ENCODE measurements around the gene RIOK2. TPM values are rescaled to one million over a fixed set of nuclear protein-coding genes. Genes with fewer than 3 reads are reported as not detected.
"Not testable (repeated sequence)": the region's sequence is repeated elsewhere in the genome, so short reads cannot be mapped to it uniquely, and the experiment has no call there.

Gene RIOK2
- total RNA-seq, 8 experiments from 2014 or later, result 20.9 to 50.1 (median 26.5) TPM

DNA sequence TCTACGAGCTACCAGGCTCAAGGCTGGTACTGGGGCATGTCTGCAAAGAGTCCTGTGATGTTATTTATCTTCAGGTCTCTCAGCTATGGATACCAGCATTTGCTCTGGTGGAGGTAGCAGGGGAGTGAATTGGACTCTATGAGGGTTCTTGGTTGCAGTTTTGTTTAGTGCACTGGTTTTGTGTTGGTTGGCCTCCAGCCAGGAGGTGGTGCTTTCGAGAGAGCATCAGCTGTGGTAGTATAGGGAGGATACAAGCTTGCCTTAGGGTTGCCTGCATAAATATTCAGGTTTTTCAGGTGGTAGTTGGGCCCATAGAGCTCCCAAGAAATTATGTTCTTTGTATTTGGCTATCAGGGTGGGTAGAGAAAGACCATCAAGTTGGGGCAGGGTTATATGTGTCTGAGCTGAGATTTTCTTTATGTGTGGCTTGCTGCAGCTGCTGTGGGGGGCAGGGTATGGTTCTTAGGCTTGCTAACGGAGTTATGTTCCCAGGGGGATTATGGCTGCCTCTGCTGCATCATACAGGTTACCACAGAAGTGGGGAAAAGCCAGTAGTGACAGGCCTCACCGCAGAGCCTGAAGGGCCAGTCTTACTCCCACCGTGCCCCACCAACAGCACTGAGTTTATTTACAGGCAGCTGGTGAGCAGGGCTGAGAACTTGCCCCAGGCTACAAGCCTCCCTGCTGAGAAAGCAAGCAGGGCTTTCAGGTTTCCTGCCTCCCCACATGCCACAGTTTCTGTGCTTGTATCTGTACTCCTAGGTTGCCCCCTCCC, 9.7 kb upstream of the RIOK2 start:
- Histone ChIP-seq H3K4me1 (replicated peaks in 1 of 2) (peaks cover 0 to 4% of the 10 kb centered on the region in 2 donors), H3K4me3 (no peak overlapping the region), H3K27ac (no peak overlapping the region)
- ATAC-seq (replicated peaks in 6 of 8), result peak in 3 of 8 experiments; percentile 36 to 93 (median 65)
- WGBS, 10 experiments, result 10 to 100% (median 59%) methylated on average over 1 to 5 of the region's 5 CpGs; no CpG with 5 or more reads in 4 of the 10 experiments
- in situ Hi-C loops (cut with MboI; ENCODE audit: low pct_unique_long_range_greater_than_20kb in 2 of 9, low sequenced_read_pairs in 9 of 9, unreplicated experiment in 9 of 9), result loop anchor here in 2 of 9 experiments (25.0 kb wide), 2 partner anchors 1570 to 1620 kb away; partner anchors contain the start of gene RGMB (in 1 of the 2)

DNA sequence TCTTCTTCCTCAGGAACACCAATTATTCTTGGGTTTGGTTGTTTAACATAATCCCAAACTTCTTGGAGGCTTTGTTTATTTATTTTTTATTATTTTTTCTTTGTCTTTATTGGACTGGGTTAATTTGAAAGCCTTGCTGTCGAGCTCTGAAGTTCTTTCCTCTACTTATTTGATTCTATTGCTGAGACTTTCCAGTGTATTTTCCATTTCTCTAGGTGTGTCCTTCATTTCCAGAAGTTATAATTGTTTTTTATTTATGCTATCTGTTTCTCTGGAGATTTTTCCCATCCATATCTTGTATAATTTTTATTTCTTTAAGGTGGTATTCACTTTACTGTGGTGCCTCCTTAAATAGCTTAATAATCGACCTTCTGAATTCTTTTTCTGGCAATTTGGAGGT, 8.8 kb upstream of the RIOK2 start:
- whole genome bisulfite sequencing, 10 experiments, result 26 to 86% (median 63%) methylated on average over 1 to 2 of the region's 2 CpGs
- no peak overlapping the region for H3K27ac ChIP-seq
- no peak overlapping the region for H3K4me3 ChIP-seq
- ATAC-seq (replicated peaks in 6 of 8), result no peak
- peaks cover 0 to 4% of the 10 kb centered on the region in 2 donors for H3K4me1 ChIP-seq (replicated peaks in 1 of 2)
- in situ Hi-C loops (cut with MboI; ENCODE audit: low pct_unique_long_range_greater_than_20kb in 2 of 9, low sequenced_read_pairs in 9 of 9, unreplicated experiment in 9 of 9), result loop anchor here in 2 of 9 experiments (25.0 kb wide), 2 partner anchors 1570 to 1620 kb away; partner anchors contain the start of gene RGMB (in 1 of the 2)

DNA sequence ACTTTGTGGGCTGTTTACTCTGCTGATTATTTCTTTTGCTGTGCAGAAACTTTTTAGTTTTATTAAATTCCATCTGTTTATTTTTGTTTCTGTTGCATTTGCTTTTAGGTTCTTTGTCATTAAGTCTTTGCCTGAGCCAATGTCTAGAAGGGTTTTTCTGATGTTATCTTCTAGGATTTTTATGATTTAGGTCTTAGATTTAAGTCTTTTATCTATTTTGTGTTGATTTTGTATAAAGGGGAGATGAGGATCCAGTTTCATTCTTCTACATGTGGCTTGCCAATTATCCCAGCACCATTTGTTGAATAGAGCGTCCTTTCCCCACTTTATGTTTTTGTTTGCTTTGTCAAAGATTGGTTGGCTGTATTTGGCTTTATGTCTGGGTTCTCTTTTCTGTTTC, 6.5 kb upstream of the RIOK2 start:
- not testable (repeated sequence) for H3K4me3 ChIP-seq; H3K27ac ChIP-seq; ATAC-seq (replicated peaks in 6 of 8); H3K4me1 ChIP-seq (replicated peaks in 1 of 2)
- in situ Hi-C loops (cut with MboI; ENCODE audit: low pct_unique_long_range_greater_than_20kb in 2 of 9, low sequenced_read_pairs in 9 of 9, unreplicated experiment in 9 of 9), result loop anchor here in 2 of 9 experiments (25.0 kb wide), 2 partner anchors 1573 to 1623 kb away; partner anchors contain the start of gene RGMB (in 1 of the 2)
- 60 to 100% (median 100%) methylated on average over 1 of the region's 1 CpG; no CpG with 5 or more reads in 1 of the 10 experiments for WGBS, 10 experiments

DNA sequence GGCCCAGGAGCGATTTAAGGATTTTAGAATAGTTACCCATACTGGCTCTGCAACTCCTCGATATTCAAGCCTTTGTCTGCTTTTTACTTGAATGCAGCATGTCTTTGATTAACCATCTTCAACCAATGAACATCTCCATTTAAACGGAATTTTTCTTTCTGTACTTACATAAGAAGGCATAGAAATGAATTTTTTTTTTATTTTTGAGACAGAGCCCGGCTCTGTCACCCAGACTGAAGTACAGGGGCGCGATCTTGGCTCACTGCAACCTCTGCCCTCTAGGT, 825 bp upstream of the RIOK2 start:
- WGBS, 10 experiments, result 0 to 60% (median 33%) methylated on average over 1 to 6 of the region's 6 CpGs; no CpG with 5 or more reads in 3 of the 10 experiments
- in situ Hi-C loops (cut with MboI; ENCODE audit: low pct_unique_long_range_greater_than_20kb in 2 of 9, low sequenced_read_pairs in 9 of 9, unreplicated experiment in 9 of 9), result loop anchor here in 2 of 9 experiments (25.0 kb wide), 2 partner anchors 1578 to 1628 kb away; partner anchors contain the start of gene RGMB (in 1 of the 2)
- H3K4me1 ChIP-seq (replicated peaks in 1 of 2), result peaks cover 0 to 7% of the 10 kb centered on the region in 2 donors
- H3K27ac ChIP-seq, result peak overlapping the region in 1 of 2 donors; percentile 96
- H3K4me3 ChIP-seq, result peak overlapping the region; percentile 54 to 76 (median 58)
- ATAC-seq (replicated peaks in 6 of 8), result no peak

DNA sequence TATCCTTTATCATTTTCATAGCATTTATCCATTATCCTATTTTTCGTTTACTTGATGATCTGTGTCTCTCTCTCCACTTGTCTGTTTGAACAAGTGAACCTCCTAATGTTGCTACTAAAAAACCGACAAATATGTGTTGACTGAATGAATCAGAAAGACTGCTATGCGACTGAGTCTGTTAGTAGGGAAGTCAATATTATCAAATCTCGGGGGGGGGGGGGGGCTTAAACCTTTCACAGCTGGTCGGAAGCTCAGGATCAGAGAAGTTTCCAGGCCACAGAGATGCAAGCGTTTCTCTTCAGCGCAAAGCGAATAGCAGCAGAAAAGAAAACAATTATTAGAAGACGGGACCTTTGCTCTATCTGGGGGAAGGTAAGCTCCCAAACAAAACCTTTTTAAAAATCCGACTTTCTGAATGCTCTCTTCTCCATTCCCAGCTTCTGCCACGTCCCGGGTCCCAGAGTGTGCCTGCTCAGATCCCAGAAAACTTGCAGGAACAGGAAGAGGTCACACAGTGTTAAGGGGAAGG, 412 bp downstream of the RIOK2 start:
- 0 to 3% (median 0%) methylated on average over 1 to 10 of the region's 12 CpGs for WGBS, 10 experiments
- in situ Hi-C loops (cut with MboI; ENCODE audit: low pct_unique_long_range_greater_than_20kb in 2 of 9, low sequenced_read_pairs in 9 of 9, unreplicated experiment in 9 of 9), result loop anchor here in 2 of 9 experiments (25.0 kb wide), 2 partner anchors 1580 to 1630 kb away; partner anchors contain the start of gene RGMB (in 1 of the 2)
- Histone ChIP-seq H3K4me3 (peak overlapping the region; percentile 54 to 76 (median 58)), H3K27ac (peak overlapping the region; percentile 94 to 96), H3K4me1 (replicated peaks in 1 of 2) (peaks cover 0 to 7% of the 10 kb centered on the region in 2 donors)
- ATAC-seq (replicated peaks in 6 of 8), result peak in 2 of 8 experiments; percentile 2 to 3

DNA sequence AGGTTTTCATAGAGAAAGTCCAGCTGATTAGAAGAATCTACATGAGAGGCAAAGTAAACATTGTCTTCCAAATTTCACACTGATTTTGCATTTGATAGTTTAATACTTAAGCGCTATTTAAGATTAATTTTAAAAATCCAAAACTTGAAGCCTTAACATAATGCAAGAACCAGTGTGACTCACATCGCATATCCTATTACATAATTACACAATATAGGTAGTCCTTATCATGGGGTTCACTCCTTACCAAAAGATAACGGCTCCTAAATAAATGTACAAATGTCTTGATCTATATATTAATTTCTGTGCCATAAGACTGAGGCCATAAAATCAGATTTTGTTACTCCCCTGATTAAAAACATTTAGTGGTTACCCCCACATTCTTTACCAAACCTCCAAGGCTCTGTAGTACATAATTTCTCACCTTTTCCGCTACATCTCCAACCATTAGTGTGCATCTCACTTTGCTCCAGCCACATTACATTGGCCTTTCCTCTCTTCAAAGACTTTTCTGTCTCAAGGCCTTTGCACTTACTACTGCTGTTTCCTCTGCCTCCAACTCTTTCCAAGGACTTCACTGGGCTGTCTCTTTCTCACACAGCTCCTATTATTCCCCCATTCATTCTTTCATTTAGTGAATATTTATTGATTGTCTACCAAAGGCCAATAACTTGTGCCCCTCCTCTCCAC, 1.0 kb downstream of the RIOK2 start:
- in situ Hi-C loops (cut with MboI; ENCODE audit: low pct_unique_long_range_greater_than_20kb in 2 of 9, low sequenced_read_pairs in 9 of 9, unreplicated experiment in 9 of 9), result loop anchor here in 2 of 9 experiments (25.0 kb wide), 2 partner anchors 1580 to 1630 kb away; partner anchors contain the start of gene RGMB (in 1 of the 2)
- no peak for ATAC-seq (replicated peaks in 6 of 8)
- WGBS, 10 experiments, result 8 to 87% (median 75%) methylated on average over 1 to 4 of the region's 4 CpGs
- Histone ChIP-seq H3K4me1 (replicated peaks in 1 of 2) (peaks cover 0 to 7% of the 10 kb centered on the region in 2 donors), H3K27ac (no peak overlapping the region), H3K4me3 (peak overlapping the region; percentile 54 to 76 (median 58))

- H3K27ac ChIP-seq; ATAC-seq (replicated peaks in 6 of 8); H3K4me3 ChIP-seq; H3K4me1 ChIP-seq (replicated peaks in 1 of 2): not testable (repeated sequence)
- 80 to 100% (median 100%) methylated on average over 1 of the region's 3 CpGs; no CpG with 5 or more reads in 1 of the 10 experiments for WGBS, 10 experiments
- in situ Hi-C loops (cut with MboI; ENCODE audit: low pct_unique_long_range_greater_than_20kb in 2 of 9, low sequenced_read_pairs in 9 of 9, unreplicated experiment in 9 of 9), result loop anchor here in 2 of 9 experiments (25.0 kb wide), 2 partner anchors 1583 to 1633 kb away; partner anchors contain the start of gene RGMB (in 1 of the 2)
Measured at GRCh38 chr5:97179457-97179856, 3.6 kb downstream of the RIOK2 start.

DNA sequence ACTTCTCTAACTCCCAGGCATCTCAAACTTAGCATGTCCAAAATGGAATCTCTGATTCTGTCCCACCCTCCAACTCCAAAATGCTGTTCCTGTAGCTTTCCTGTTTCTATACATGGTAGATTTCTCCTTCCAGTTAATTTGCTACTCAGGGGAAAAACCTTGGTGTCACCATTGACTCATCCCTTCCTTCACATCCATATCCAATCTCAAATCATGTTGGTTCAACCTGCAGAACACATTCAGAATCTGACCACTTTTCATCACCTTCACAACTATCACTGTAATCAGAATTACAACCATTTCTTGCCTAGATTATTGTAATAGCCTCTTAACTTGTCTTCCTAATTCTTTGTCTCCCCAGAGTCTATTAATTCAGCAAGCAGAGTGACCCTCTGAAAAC, 10.8 kb downstream of the RIOK2 start:
- no peak overlapping the region for H3K27ac ChIP-seq
- H3K4me3 ChIP-seq, result no peak overlapping the region
- peak in 1 of 8 experiments; percentile 36 for ATAC-seq (replicated peaks in 6 of 8)
- H3K4me1 ChIP-seq (replicated peaks in 1 of 2), result no peaks in the 10 kb centered on the region
- in situ Hi-C loops (cut with MboI; ENCODE audit: low pct_unique_long_range_greater_than_20kb in 2 of 9, low sequenced_read_pairs in 9 of 9, unreplicated experiment in 9 of 9), result loop anchor here in 8 of 9 experiments (25.0 kb wide), 6 partner anchors 185 to 560 kb away; no protein-coding TSS in a partner anchor

- in situ Hi-C loops (cut with MboI; ENCODE audit: low pct_unique_long_range_greater_than_20kb in 2 of 9, low sequenced_read_pairs in 9 of 9, unreplicated experiment in 9 of 9), result loop anchor here in 8 of 9 experiments (25.0 kb wide), 6 partner anchors 184 to 559 kb away; no protein-coding TSS in a partner anchor
- no peaks in the 10 kb centered on the region for H3K4me1 ChIP-seq (replicated peaks in 1 of 2)
- ATAC-seq (replicated peaks in 6 of 8), result no peak
- no peak overlapping the region for H3K27ac ChIP-seq
- 83 to 100% (median 100%) methylated on average over 1 to 3 of the region's 3 CpGs for WGBS, 10 experiments
- no peak overlapping the region for H3K4me3 ChIP-seq
Measured at GRCh38 chr5:97171703-97172102, 11.3 kb downstream of the RIOK2 start.

DNA sequence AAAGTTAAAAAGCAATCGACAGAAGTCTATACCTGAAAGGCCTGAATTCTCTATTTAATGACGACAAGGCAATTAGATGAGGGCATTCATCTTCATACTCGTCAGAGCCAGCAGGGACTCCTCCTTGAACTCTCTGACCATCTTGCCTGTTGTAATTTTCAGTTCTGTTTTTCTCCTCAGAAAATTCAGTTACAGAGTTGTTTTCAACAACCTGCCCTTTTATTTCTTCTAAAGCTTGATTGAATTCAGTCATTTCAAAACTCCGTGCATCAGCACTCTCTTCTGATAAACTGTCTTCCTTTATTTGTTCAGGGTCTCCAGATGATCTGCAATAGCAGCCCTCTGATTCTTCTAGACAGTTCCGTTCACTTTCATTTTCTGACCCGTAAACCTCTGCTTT, 15.6 kb downstream of the RIOK2 start:
- in situ Hi-C loops (cut with MboI; ENCODE audit: low pct_unique_long_range_greater_than_20kb in 2 of 9, low sequenced_read_pairs in 9 of 9, unreplicated experiment in 9 of 9), result loop anchor here in 8 of 9 experiments (10.0 to 25.0 kb wide), 7 partner anchors 180 to 555 kb away; no protein-coding TSS in a partner anchor
- WGBS, 10 experiments, result 0 to 86% (median 48%) methylated on average over 1 to 6 of the region's 6 CpGs
- no peak for ATAC-seq (replicated peaks in 6 of 8)
- no peak overlapping the region for H3K27ac ChIP-seq
- no peak overlapping the region for H3K4me3 ChIP-seq
- peaks cover 5% of the 10 kb centered on the region in 2 donors for H3K4me1 ChIP-seq (replicated peaks in 1 of 2)

- in situ Hi-C loops (cut with MboI; ENCODE audit: low pct_unique_long_range_greater_than_20kb in 2 of 9, low sequenced_read_pairs in 9 of 9, unreplicated experiment in 9 of 9), result loop anchor here in 8 of 9 experiments (10.0 to 25.0 kb wide), 7 partner anchors 178 to 553 kb away; no protein-coding TSS in a partner anchor
- Histone ChIP-seq H3K4me3 (no peak overlapping the region), H3K27ac (no peak overlapping the region), H3K4me1 (replicated peaks in 1 of 2) (peaks cover 5% of the 10 kb centered on the region in 2 donors)
- WGBS, 10 experiments, result 0 to 20% (median 12%) methylated on average over 1 of the region's 1 CpG; no CpG with 5 or more reads in 4 of the 10 experiments
- peak in 3 of 8 experiments; percentile 47 to 75 (median 66) for ATAC-seq (replicated peaks in 6 of 8)
Measured at GRCh38 chr5:97165726-97166125, 17.3 kb downstream of the RIOK2 start.

DNA sequence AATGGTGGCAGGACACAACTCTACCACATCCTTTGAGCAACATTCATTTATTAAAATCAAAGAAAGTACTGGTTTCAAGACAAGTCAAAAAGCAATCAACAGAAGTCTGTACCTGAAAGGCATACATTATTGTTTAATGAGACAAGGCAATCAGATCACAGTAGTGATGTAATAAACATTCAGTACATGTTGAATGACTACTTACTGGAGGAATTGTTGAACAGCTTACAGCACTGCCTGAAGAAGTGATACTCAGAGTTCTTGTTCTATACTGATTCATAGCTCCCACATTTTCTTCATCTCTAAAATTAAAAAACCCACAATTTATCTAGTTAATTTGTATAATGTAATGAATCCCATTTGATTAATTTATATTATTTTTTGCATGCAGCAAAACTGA, 18.2 kb downstream of the RIOK2 start:
- peaks cover 5% of the 10 kb centered on the region in 2 donors for H3K4me1 ChIP-seq (replicated peaks in 1 of 2)
- no peak overlapping the region for H3K4me3 ChIP-seq
- ATAC-seq (replicated peaks in 6 of 8), result peak in 1 of 8 experiments; percentile 23
- in situ Hi-C loops (cut with MboI; ENCODE audit: low pct_unique_long_range_greater_than_20kb in 2 of 9, low sequenced_read_pairs in 9 of 9, unreplicated experiment in 9 of 9), result loop anchor here in 8 of 9 experiments (10.0 to 25.0 kb wide), 7 partner anchors 178 to 553 kb away; no protein-coding TSS in a partner anchor
- H3K27ac ChIP-seq, result no peak overlapping the region

Data from motor neuron (in vitro differentiated cells).